Measurements from ENCODE around the gene PDIA2. TPM values are rescaled to one million over a fixed set of nuclear protein-coding genes. Genes with fewer than 3 reads are reported as not detected.

Gene PDIA2
- total RNA-seq (not detected), polyA plus RNA-seq (not detected)

DNA sequence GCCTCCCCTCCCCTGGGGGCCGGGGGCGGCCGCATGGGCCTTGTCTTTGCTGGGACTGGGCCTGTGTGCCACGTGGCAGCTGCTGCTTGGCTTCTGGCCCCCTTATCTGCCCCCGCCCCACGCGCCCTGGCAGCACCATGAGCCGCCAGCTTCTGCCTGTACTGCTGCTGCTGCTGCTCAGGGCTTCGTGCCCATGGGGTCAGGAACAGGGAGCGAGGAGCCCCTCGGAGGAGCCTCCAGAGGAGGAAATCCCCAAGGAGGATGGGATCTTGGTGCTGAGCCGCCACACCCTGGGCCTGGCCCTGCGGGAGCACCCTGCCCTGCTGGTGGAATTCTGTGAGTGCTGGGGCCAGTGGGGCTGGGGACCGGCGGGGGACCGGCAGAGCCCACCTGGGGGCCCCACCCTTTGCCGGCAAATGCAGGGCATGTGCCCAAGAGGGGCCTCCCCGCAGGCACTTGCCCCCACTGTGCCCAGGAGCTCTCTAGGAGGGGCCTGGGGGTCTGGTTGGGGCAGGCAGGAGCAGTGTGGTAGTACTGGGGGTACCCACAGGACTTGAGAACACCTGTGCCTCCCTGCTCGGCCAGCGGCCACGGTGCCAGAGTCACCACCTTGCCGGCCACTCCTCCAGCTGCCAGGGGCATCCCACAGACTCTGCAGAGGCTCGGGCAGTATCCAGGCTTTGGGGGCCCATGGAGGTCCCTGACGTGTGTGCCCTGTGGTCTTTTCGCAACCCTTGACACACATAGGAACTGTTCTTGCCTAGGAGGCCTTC lies at the start of gene PDIA2:
Gene PDIA2, plus strand, starts transcription at position 132 of the 773 bp plus-strand sequence. Its CDS starts 6 bp downstream, at position 138.
- Histone ChIP-seq H3K27ac (ENCODE audit: insufficient read depth, low read length, poor library complexity, severe bottlenecking) (no peak within 1 kb of the TSS), H3K9me3 (ENCODE audit: control insufficient read depth in 2 of 2, low read length in 2 of 2) (no peaks in the 10 kb centered on the region), H3K4me1 (ENCODE audit: control insufficient read depth, insufficient read depth, low read length, poor library complexity, severe bottlenecking) (peaks cover 23% of the 10 kb centered on the region), H3K4me3 (ENCODE audit: low read depth, low read length) (no peak within 1 kb of the TSS), H3K27me3 (ENCODE audit: control insufficient read depth, insufficient read depth, low read length) (peaks cover 4% of the 10 kb centered on the region), H3K36me3 (ENCODE audit: control insufficient read depth, insufficient read depth, low read length) (peaks cover 5% of the 10 kb centered on the region)
- Mint-ChIP-seq H3K27ac (no peak within 1 kb of the TSS), H3K4me3 (no peak within 1 kb of the TSS), H3K9me3 (no peaks in the 10 kb centered on the region), H3K4me1 (peaks cover 6 to 9% (median 7%) of the 10 kb centered on the region in 4 donors), H3K36me3 (peaks cover 8% of the 10 kb centered on the region), H3K27me3 (peaks cover 12% of the 10 kb centered on the region)
- no peak for DNase-seq
- no peak for ATAC-seq (ENCODE audit: low read depth in 2 of 2)

- ATAC-seq (ENCODE audit: low read depth in 2 of 2) (peak; percentile 87), DNase-seq (peak; percentile 90 to 96 (median 95))
- H3K27me3 ChIP-seq (ENCODE audit: control insufficient read depth, insufficient read depth, low read length), result no peaks in the 10 kb centered on the region
- H3K36me3 ChIP-seq (ENCODE audit: control insufficient read depth, insufficient read depth, low read length), result no peaks in the 10 kb centered on the region
- H3K27ac ChIP-seq (ENCODE audit: insufficient read depth, low read length, poor library complexity, severe bottlenecking), result peak within 1 kb of the TSS; percentile 99
- Mint-ChIP-seq H3K27me3 (peaks cover 5% of the 10 kb centered on the region), H3K36me3 (no peaks in the 10 kb centered on the region), H3K4me3 (peak within 1 kb of the TSS; percentile 91 to 97 (median 93)), H3K9me3 (no peaks in the 10 kb centered on the region), H3K27ac (peak within 1 kb of the TSS; percentile 97 to 99 (median 98)), H3K4me1 (peaks cover 4 to 24% (median 10%) of the 10 kb centered on the region in 4 donors)
- H3K4me3 ChIP-seq (ENCODE audit: low read depth, low read length), result peak within 1 kb of the TSS; percentile 95
- H3K9me3 ChIP-seq (ENCODE audit: control insufficient read depth in 2 of 2, low read length in 2 of 2), result no peaks in the 10 kb centered on the region
- peaks cover 15% of the 10 kb centered on the region for H3K4me1 ChIP-seq (ENCODE audit: control insufficient read depth, insufficient read depth, low read length, poor library complexity, severe bottlenecking)
These were observed 48.3 kb upstream of the PDIA2 start, which contains the start of gene FAM234A for GRCh38 chr16:234468-235305. Gene FAM234A, plus strand, starts transcription at chr16:234821. Its CDS starts 19,593 bp downstream, at chr16:254414.

- H3K36me3 ChIP-seq (ENCODE audit: control insufficient read depth, insufficient read depth, low read length), result no peaks in the 10 kb centered on the region
These were observed 43.1 kb upstream of the PDIA2 start for GRCh38 chr16:239948-240277.

GRCh38 chr16:240559-240958 lies 42.4 kb upstream of the PDIA2 start:
- peaks cover 4% of the 10 kb centered on the region for H3K27me3 Mint-ChIP-seq
- Histone ChIP-seq H3K4me3 (ENCODE audit: low read depth, low read length) (no peak overlapping the region), H3K36me3 (ENCODE audit: control insufficient read depth, insufficient read depth, low read length) (peaks cover 3% of the 10 kb centered on the region), H3K4me1 (ENCODE audit: control insufficient read depth, insufficient read depth, low read length, poor library complexity, severe bottlenecking) (peaks cover 3% of the 10 kb centered on the region), H3K27me3 (ENCODE audit: control insufficient read depth, insufficient read depth, low read length) (no peaks in the 10 kb centered on the region), H3K9me3 (ENCODE audit: control insufficient read depth in 2 of 2, low read length in 2 of 2) (no peaks in the 10 kb centered on the region), H3K27ac (ENCODE audit: insufficient read depth, low read length, poor library complexity, severe bottlenecking) (no peak overlapping the region)
- H3K27ac Mint-ChIP-seq, result no peak overlapping the region
- no peak overlapping the region for H3K4me3 Mint-ChIP-seq
- DNase-seq (no peak), ATAC-seq (ENCODE audit: low read depth in 2 of 2) (no peak)
- H3K36me3 Mint-ChIP-seq, result no peaks in the 10 kb centered on the region
- H3K9me3 Mint-ChIP-seq, result no peaks in the 10 kb centered on the region
- H3K4me1 Mint-ChIP-seq, result peaks cover 0 to 20% (median 7%) of the 10 kb centered on the region in 4 donors

More at GRCh38 chr16:239948-240277, 43.1 kb upstream of the PDIA2 start:
- peaks cover 9% of the 10 kb centered on the region for H3K4me1 ChIP-seq (ENCODE audit: control insufficient read depth, insufficient read depth, low read length, poor library complexity, severe bottlenecking)
- Mint-ChIP-seq H3K27ac (peak overlapping the region in 2 of 3 donors; percentile 27 to 38), H3K4me1 (peaks cover 3 to 24% (median 11%) of the 10 kb centered on the region in 4 donors), H3K27me3 (peaks cover 9% of the 10 kb centered on the region), H3K9me3 (no peaks in the 10 kb centered on the region), H3K4me3 (no peak overlapping the region), H3K36me3 (no peaks in the 10 kb centered on the region)
- DNase-seq, result no peak
- H3K4me3 ChIP-seq (ENCODE audit: low read depth, low read length), result no peak overlapping the region
- no peaks in the 10 kb centered on the region for H3K27me3 ChIP-seq (ENCODE audit: control insufficient read depth, insufficient read depth, low read length)
- H3K27ac ChIP-seq (ENCODE audit: insufficient read depth, low read length, poor library complexity, severe bottlenecking), result no peak overlapping the region
- no peaks in the 10 kb centered on the region for H3K9me3 ChIP-seq (ENCODE audit: control insufficient read depth in 2 of 2, low read length in 2 of 2)
- ATAC-seq (ENCODE audit: low read depth in 2 of 2), result no peak

GRCh38 chr16:242281-242680 lies 40.7 kb upstream of the PDIA2 start:
- no peak for ATAC-seq (ENCODE audit: low read depth in 2 of 2)
- Mint-ChIP-seq H3K4me1 (peaks cover 0 to 15% (median 6%) of the 10 kb centered on the region in 4 donors), H3K4me3 (peak overlapping the region in 1 of 4 donors; percentile 21), H3K36me3 (no peaks in the 10 kb centered on the region), H3K9me3 (no peaks in the 10 kb centered on the region), H3K27ac (no peak overlapping the region), H3K27me3 (peaks cover 4% of the 10 kb centered on the region)
- Histone ChIP-seq H3K36me3 (ENCODE audit: control insufficient read depth, insufficient read depth, low read length) (peaks cover 3% of the 10 kb centered on the region), H3K4me3 (ENCODE audit: low read depth, low read length) (no peak overlapping the region), H3K27me3 (ENCODE audit: control insufficient read depth, insufficient read depth, low read length) (no peaks in the 10 kb centered on the region), H3K4me1 (ENCODE audit: control insufficient read depth, insufficient read depth, low read length, poor library complexity, severe bottlenecking) (no peaks in the 10 kb centered on the region), H3K9me3 (ENCODE audit: control insufficient read depth in 2 of 2, low read length in 2 of 2) (no peaks in the 10 kb centered on the region), H3K27ac (ENCODE audit: insufficient read depth, low read length, poor library complexity, severe bottlenecking) (no peak overlapping the region)
- DNase-seq, result no peak

- no peak overlapping the region for H3K27ac Mint-ChIP-seq
- no peak for ATAC-seq (ENCODE audit: low read depth in 2 of 2)
- H3K27me3 Mint-ChIP-seq, result peaks cover 4% of the 10 kb centered on the region
These were observed 39.6 kb upstream of the PDIA2 start for GRCh38 chr16:243348-243747.

DNA sequence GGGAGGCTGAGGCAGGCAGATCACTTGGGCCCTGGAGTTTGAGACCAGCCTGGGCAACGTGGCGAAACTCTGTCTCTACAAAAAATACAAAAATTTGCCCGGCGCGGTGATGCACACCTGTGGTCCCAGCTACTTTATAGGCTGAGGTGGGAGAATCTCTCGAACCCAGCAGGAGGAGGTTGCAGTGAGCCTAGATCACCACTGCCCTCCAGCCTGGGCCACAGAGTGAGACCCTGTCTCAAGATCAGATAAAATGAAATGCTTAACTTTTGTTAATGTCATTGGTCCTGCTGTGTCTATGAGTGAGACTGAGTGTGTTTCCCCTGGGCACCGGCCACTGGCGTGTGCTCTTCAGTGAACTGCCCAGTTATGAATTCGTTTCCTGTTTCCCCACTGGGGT lies 37.9 kb upstream of the PDIA2 start:
- Histone ChIP-seq H3K4me3 (ENCODE audit: low read depth, low read length) (no peak overlapping the region), H3K27ac (ENCODE audit: insufficient read depth, low read length, poor library complexity, severe bottlenecking) (no peak overlapping the region), H3K4me1 (ENCODE audit: control insufficient read depth, insufficient read depth, low read length, poor library complexity, severe bottlenecking) (no peaks in the 10 kb centered on the region), H3K9me3 (ENCODE audit: control insufficient read depth in 2 of 2, low read length in 2 of 2) (no peaks in the 10 kb centered on the region), H3K36me3 (ENCODE audit: control insufficient read depth, insufficient read depth, low read length) (peaks cover 3% of the 10 kb centered on the region), H3K27me3 (ENCODE audit: control insufficient read depth, insufficient read depth, low read length) (no peaks in the 10 kb centered on the region)
- ATAC-seq (ENCODE audit: low read depth in 2 of 2), result no peak
- H3K9me3 Mint-ChIP-seq, result no peaks in the 10 kb centered on the region
- H3K27ac Mint-ChIP-seq, result peak overlapping the region in 1 of 3 donors; percentile 6
- peaks cover 0 to 7% (median under 1%) of the 10 kb centered on the region in 4 donors for H3K4me1 Mint-ChIP-seq
- peaks cover 4% of the 10 kb centered on the region for H3K27me3 Mint-ChIP-seq
- no peaks in the 10 kb centered on the region for H3K36me3 Mint-ChIP-seq
- no peak overlapping the region for H3K4me3 Mint-ChIP-seq
- DNase-seq, result no peak

More at GRCh38 chr16:243348-243747, 39.6 kb upstream of the PDIA2 start:
- Histone ChIP-seq H3K4me3 (ENCODE audit: low read depth, low read length) (no peak overlapping the region), H3K36me3 (ENCODE audit: control insufficient read depth, insufficient read depth, low read length) (peaks cover 3% of the 10 kb centered on the region), H3K27ac (ENCODE audit: insufficient read depth, low read length, poor library complexity, severe bottlenecking) (no peak overlapping the region), H3K9me3 (ENCODE audit: control insufficient read depth in 2 of 2, low read length in 2 of 2) (no peaks in the 10 kb centered on the region), H3K27me3 (ENCODE audit: control insufficient read depth, insufficient read depth, low read length) (no peaks in the 10 kb centered on the region), H3K4me1 (ENCODE audit: control insufficient read depth, insufficient read depth, low read length, poor library complexity, severe bottlenecking) (no peaks in the 10 kb centered on the region)
- H3K4me1 Mint-ChIP-seq, result peaks cover 0 to 12% (median 6%) of the 10 kb centered on the region in 4 donors
- H3K36me3 Mint-ChIP-seq, result no peaks in the 10 kb centered on the region
- no peak for DNase-seq
- no peak overlapping the region for H3K4me3 Mint-ChIP-seq
- H3K9me3 Mint-ChIP-seq, result no peaks in the 10 kb centered on the region

All from CD4-positive, CD25-positive, alpha-beta regulatory T cell (primary cell).